Thyroid gland (tissue), 4 donors: Measurements from ENCODE around the gene TBC1D4. TPM values are rescaled to one million over a fixed set of nuclear protein-coding genes. Genes with fewer than 3 reads are reported as not detected.
A peak's percentile ranks its signal among the peaks of the same experiment; 100 is the strongest.

Experiments used
- DNase-seq, 2 donors: peaks; one replicate each; pipeline ENCODE4 v3.0.0-alpha.2; 2019
- H3K27ac ChIP-seq, 3 donors: fragments of 200-600 bp; sonication (generic); 1 replicate in 2 of 3; 2 replicates in 1 of 3; pipeline ENCODE4 v1.5.1; 2016 to 2019; ENCODE audit warnings: mild to moderate bottlenecking in 1 of 3, moderate library complexity in 1 of 3
- H3K27me3 ChIP-seq: fragments of 200-600 bp; sonication (generic); one replicate; pipeline ENCODE4 v1.5.1; 2019
- H3K36me3 ChIP-seq, 2 donors: fragments of 200-600 bp; sonication (generic); one replicate each; pipeline ENCODE4 v1.5.1; 2016 to 2019
- H3K4me1 ChIP-seq, 2 donors: fragments of 200-600 bp; sonication (generic); one replicate each; pipeline ENCODE4 v1.5.1; 2017 to 2019
- H3K4me3 ChIP-seq, 3 donors: fragments of 200-600 bp; sonication (generic); replicated peaks in 1 of 3; 1 replicate in 2 of 3; 2 replicates in 1 of 3; pipeline ENCODE4 v1.5.1; 2016; ENCODE audit warnings: mild to moderate bottlenecking in 1 of 3
- H3K9me3 ChIP-seq: fragments of 200-600 bp; sonication (generic); one replicate; pipeline ENCODE4 v1.5.1; 2017
- POLR2A ChIP-seq, 2 donors: fragments of 450-650 bp; IDR thresholded peaks; one replicate each; pipeline ENCODE4 v1.6.1; 2017; ENCODE audit warnings: antibody characterized with exemption in 2 of 2, mild to moderate bottlenecking in 2 of 2, moderate library complexity in 1 of 2
- WGBS, 2 donors: methylation state at CpG; one replicate each; pipeline ENCODE4 v1.1.5; 2017; 5-methylcytosine and 5-hydroxymethylcytosine counted together
- intact Hi-C: fragments of 100-400 bp; cut with DNase I; formaldehyde crosslinking; loops from one replicate; pipeline ENCODE4 v1.15.1; 2023
- total RNA-seq, 4 donors: library from RNA; depleted of rRNA; stranded (reverse); fragments of >200 nt; gene quantifications; one replicate each; pipeline ENCODE4 v1.2.3, GENCODE V29; 2016
- TF ChIP-seq, protein P1 (sequence below), 6 experiments: fragments of 200-600 bp in 3 of 6; fragments of 450-650 bp in 3 of 6; sonication (generic) in 3 of 6; IDR thresholded peaks; one replicate each; pipeline ENCODE4 v1.5.1; 2016 to 2019; ENCODE audit warnings: antibody characterized with exemption in 6 of 6, mild to moderate bottlenecking in 2 of 6, inconsistent platforms in 1 of 6, moderate library complexity in 1 of 6

Gene TBC1D4
- total RNA-seq, 4 donors from 2014 or later = 42.5 to 72.6 (median 70.6) TPM

DNA sequence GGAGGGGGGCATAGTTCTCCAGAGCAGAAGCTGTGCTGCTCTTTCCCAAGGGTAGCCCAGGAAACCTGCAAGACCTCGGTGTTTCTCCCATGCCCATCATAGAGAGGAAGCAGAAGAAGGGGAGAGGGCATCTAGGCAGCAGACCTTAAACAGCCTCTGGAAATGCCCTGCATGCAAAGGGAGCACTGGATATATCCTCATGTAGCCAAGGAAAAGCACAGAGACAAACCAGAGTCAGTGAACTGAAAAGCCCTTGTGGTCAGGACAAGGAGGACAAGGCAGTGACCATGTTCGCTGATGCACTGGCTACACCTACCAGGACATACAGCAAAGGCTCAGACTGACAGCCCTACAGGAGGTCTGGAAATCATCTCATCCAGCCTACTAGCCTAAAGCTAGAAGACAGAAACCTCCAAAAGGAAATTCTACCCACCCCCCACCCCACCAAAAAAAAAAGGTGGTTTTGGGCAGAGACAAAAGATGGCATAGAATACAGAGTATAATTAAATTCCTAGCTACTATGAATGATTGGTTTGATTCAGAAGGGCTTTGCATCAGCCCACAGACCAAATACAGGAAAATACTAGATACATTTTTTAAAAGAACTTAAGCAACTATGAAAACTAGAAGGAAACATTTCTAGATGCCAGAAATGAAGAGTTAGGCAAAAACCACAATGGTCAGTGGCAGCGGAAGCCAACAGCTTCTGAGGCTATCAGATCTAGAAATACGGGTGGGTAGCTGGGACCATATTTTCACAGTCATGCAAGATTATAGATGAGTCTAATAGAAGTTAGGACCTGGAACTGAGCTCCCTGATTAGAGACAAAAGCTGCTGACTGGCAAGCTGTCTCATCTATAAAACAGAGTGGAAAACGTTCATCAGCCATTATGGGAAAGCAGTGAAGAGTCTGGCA lies 4.4 kb upstream of the TBC1D4 start:
- no peaks in the 10 kb centered on the region for H3K9me3 ChIP-seq
- DNase-seq = no peak
- no peaks in the 10 kb centered on the region for H3K36me3 ChIP-seq
- TF ChIP-seq, protein P1, sequence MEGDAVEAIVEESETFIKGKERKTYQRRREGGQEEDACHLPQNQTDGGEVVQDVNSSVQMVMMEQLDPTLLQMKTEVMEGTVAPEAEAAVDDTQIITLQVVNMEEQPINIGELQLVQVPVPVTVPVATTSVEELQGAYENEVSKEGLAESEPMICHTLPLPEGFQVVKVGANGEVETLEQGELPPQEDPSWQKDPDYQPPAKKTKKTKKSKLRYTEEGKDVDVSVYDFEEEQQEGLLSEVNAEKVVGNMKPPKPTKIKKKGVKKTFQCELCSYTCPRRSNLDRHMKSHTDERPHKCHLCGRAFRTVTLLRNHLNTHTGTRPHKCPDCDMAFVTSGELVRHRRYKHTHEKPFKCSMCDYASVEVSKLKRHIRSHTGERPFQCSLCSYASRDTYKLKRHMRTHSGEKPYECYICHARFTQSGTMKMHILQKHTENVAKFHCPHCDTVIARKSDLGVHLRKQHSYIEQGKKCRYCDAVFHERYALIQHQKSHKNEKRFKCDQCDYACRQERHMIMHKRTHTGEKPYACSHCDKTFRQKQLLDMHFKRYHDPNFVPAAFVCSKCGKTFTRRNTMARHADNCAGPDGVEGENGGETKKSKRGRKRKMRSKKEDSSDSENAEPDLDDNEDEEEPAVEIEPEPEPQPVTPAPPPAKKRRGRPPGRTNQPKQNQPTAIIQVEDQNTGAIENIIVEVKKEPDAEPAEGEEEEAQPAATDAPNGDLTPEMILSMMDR (IDR thresholded peaks at IDR 0.05) = peak in 2 of 6 experiments; percentile 11 to 31
- TF ChIP-seq POLR2A (IDR thresholded peaks at IDR 0.05) = no peak
- H3K27ac ChIP-seq = peak overlapping the region in 2 of 3 donors; percentile 40 to 62
- H3K4me1 ChIP-seq = peaks cover 16 to 17% of the 10 kb centered on the region in 2 donors
- no peaks in the 10 kb centered on the region for H3K27me3 ChIP-seq
- H3K4me3 ChIP-seq = no peak overlapping the region
- intact Hi-C loops = loop anchor here (10.0 kb wide), 1 partner anchor 58 kb away; the partner anchor contains the start of gene UCHL3
- 52 to 67% methylated on average over 5 of the region's 5 CpGs for WGBS, 2 donors

DNA sequence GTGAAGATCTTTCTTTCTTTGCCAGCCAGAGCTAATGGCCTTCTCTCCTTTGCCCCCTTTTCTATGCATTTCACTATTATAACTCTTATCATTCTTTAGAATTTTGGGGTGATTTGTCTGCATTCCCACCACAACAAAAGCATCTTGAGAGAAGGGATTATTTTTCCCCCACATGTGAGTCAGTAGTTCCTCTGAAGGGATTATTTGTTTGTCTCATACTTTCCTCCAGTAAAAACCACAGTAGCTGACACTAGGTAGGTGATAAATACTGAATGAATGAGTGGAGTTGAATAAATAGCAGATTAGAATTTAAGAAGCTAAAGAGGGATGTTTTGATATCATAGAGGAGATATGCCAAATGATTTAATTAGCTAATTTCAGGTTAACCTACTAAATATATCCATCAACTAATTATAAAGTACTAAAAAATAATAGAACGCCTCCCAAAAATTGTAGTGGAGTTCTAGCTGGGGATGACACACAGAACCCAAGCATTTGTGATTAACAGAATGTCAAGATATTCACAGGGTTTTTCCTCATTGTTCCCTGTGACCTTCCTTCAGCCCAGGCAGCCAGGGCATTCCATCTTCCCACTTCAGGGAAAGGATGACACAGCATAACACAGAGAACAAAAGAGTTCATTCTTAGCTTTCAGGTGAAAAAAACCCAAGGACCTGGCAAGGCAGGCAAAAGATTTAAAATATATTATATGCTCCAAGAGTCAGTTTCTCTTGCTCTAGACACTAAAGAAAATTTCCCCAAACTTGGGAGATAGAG lies 3.5 kb upstream of the TBC1D4 start:
- 96 to 100% methylated on average over 1 of the region's 1 CpG for WGBS, 2 donors
- Histone ChIP-seq H3K27ac (peak overlapping the region in 2 of 3 donors; percentile 40 to 62), H3K27me3 (no peaks in the 10 kb centered on the region), H3K4me3 (no peak overlapping the region), H3K9me3 (no peaks in the 10 kb centered on the region), H3K36me3 (no peaks in the 10 kb centered on the region), H3K4me1 (peaks cover 16 to 17% of the 10 kb centered on the region in 2 donors)
- TF ChIP-seq, protein P1 (IDR thresholded peaks at IDR 0.05) = no peak
- TF ChIP-seq POLR2A (IDR thresholded peaks at IDR 0.05) = no peak
- peak in 1 of 2 donors; percentile 33 for DNase-seq
- intact Hi-C loops = loop anchor here (10.0 kb wide), 1 partner anchor 59 kb away; the partner anchor contains the start of gene UCHL3

DNA sequence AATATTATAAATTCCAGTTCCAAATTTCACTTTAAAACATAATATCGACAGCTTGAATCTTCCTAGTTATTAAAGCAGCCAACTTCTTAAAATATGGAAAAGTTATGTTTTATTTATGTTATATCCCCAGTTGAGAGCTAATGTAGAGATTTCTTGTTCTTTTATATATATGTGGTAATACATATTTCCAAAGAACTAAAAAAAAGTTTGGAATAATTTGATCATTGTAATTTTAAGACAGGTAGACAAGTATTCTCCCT lies 781 bp upstream of the TBC1D4 start:
- Histone ChIP-seq H3K36me3 (no peaks in the 10 kb centered on the region), H3K27ac (peak overlapping the region; percentile 80 to 95 (median 87)), H3K9me3 (no peaks in the 10 kb centered on the region), H3K27me3 (no peaks in the 10 kb centered on the region), H3K4me1 (peaks cover 24 to 37% of the 10 kb centered on the region in 2 donors), H3K4me3 (peak overlapping the region in 2 of 3 donors; percentile 71 to 89)
- DNase-seq = no peak
- intact Hi-C loops = loop anchor here (5.0 to 10.0 kb wide), 2 partner anchors 62 to 110 kb away; partner anchors contain the start of gene UCHL3
- TF ChIP-seq, protein P1 (IDR thresholded peaks at IDR 0.05) = no peak
- TF ChIP-seq POLR2A (IDR thresholded peaks at IDR 0.05) = no peak
- 1 to 2% methylated on average over 1 of the region's 1 CpG for WGBS, 2 donors

DNA sequence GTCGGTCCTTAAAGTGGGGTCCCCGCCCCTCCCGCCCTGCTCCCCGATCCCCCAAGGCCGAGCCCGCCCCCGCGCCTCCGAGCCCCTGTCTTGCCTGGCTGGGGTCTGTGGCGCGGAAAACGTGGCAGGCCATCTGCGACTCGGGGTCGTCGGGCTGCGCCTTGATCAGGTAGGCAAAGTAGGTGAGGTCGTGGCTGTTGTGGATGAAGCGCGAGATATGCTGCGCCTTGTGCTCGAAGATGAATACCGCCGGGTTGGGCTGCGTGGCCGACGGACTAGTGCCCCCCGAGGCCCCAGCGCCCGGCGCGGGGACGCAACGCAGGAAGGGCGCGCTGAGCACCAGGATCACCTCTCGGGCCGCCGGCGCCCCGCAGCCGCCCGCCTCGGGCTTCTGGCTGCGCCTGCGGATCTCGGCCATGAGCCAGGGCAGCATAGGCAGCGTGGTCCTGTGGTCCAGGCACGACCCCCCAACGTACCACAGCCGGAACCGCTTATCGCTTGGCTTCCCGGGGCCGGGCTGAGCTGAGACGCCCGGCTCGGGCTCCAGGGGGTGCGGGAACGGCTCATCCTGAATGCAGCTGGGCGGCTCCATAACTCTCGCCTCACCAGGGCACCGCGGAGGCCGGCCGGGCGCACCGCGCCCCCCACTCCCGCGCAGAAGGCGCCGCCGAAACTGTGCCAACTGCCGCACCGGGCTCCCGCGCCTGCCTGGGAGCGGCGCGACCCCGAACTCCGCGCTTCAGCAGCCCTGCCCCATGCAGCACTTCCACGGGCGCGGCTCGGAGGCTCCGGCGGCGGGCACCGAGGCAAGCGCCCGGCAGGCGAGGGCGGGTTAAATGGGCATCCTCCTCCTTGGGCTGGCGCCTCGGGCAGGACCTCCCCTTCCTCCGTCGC lies 546 bp downstream of the TBC1D4 start:
- WGBS, 2 donors = 0% methylated on average over 1 to 31 of the region's 100 CpGs
- Histone ChIP-seq H3K27me3 (no peaks in the 10 kb centered on the region), H3K9me3 (no peaks in the 10 kb centered on the region), H3K4me1 (peaks cover 32 to 51% of the 10 kb centered on the region in 2 donors), H3K36me3 (no peaks in the 10 kb centered on the region), H3K27ac (peak overlapping the region; percentile 80 to 95 (median 87)), H3K4me3 (peak overlapping the region; percentile 71 to 89 (median 76))
- no peak for TF ChIP-seq POLR2A (IDR thresholded peaks at IDR 0.05)
- TF ChIP-seq, protein P1 (IDR thresholded peaks at IDR 0.05) = no peak
- DNase-seq = peak; percentile 36 to 50
- intact Hi-C loops = loop anchor here (5.0 to 10.0 kb wide), 2 partner anchors 63 to 109 kb away; partner anchors contain the start of gene UCHL3
